GM13977 (cell line): Measurements from ENCODE around the gene SLC7A8.

ENCODE experiments used
- DNase-seq: peaks from one replicate; pipeline ENCODE4 v3.0.0; 2012; ENCODE audit warnings: low spot score
- CTCF ChIP-seq: IDR thresholded peaks from 2 replicates; pipeline ENCODE4 v1.5.1; 2012; ENCODE audit warnings: mild to moderate bottlenecking, control low read depth; ENCODE audit not compliant: insufficient read depth; ENCODE audit errors: extremely low read depth, missing control alignments
- in situ Hi-C: fragments of 300-500 bp; cut with MboI; formaldehyde crosslinking; loops from one replicate; pipeline ENCODE4 v1.12.0; 2022; ENCODE audit warnings: low sequenced_read_pairs, low pct_unique_long_range_greater_than_20kb, mixed read lengths, inconsistent platforms; ENCODE audit not compliant: unreplicated experiment

SLC7A8 gene

GRCh38 chr14:23137813-23138535 lies 45.5 kb downstream of the SLC7A8 start:
- in situ Hi-C loops = no loop called here
- no peak for DNase-seq
- TF ChIP-seq CTCF = no peak

GRCh38 chr14:23137192-23137812 lies 46.2 kb downstream of the SLC7A8 start:
- no peak for TF ChIP-seq CTCF
- DNase-seq = no peak
- in situ Hi-C loops = no loop called here

- no peak for DNase-seq
- no peak for TF ChIP-seq CTCF
- in situ Hi-C loops = no loop called here
Measured at GRCh38 chr14:23136566-23137133, 46.8 kb downstream of the SLC7A8 start.

- DNase-seq = no peak
- in situ Hi-C loops = no loop called here
- no peak for TF ChIP-seq CTCF
Measured at GRCh38 chr14:23132970-23133369, 50.5 kb downstream of the SLC7A8 start.

- in situ Hi-C loops = no loop called here
- TF ChIP-seq CTCF = no peak
- no peak for DNase-seq
Measured at GRCh38 chr14:23131482-23131881, 52.0 kb downstream of the SLC7A8 start.

- in situ Hi-C loops = no loop called here
- TF ChIP-seq CTCF = no peak
- no peak for DNase-seq
Measured at GRCh38 chr14:23130871-23131270, 52.6 kb downstream of the SLC7A8 start.
